Measurements from ENCODE around the gene ITGA5. TPM values are rescaled to one million over a fixed set of nuclear protein-coding genes. Genes with fewer than 3 reads are reported as not detected.

The ITGA5 gene
- total RNA-seq, 1 experiment from 2014 or later: 75.8 TPM

- no peaks in the 10 kb centered on the region for H3K4me1 ChIP-seq (ENCODE audit: control insufficient read depth, insufficient read depth, low read length)
- POLR2A ChIA-PET: no interaction called here
- H3K27me3 ChIP-seq (ENCODE audit: control insufficient read depth, insufficient read depth, low read length): peaks cover 2% of the 10 kb centered on the region; the same call in 1 of the 2 replicates
- H3K9me3 ChIP-seq (ENCODE audit: control insufficient read depth, insufficient read depth, low read depth, low read length): no peaks in the 10 kb centered on the region
- intact Hi-C loops (cut with micrococcal nuclease; ENCODE audit: unreplicated experiment): no loop called here
- DNase-seq (ENCODE audit: low read depth, low spot score): no peak
- no TSS peak for BruUV-seq (replicated peaks)
- CTCF ChIA-PET: no interaction called here
- in situ Hi-C loops (cut with HindIII; ENCODE audit: low pct_unique_long_range_greater_than_20kb, low sequenced_read_pairs): no loop called here
- no peaks in the 10 kb centered on the region for H3K36me3 ChIP-seq (ENCODE audit: control insufficient read depth, insufficient read depth, low read length)
- ATAC-seq: no peak
- no peak overlapping the region for H3K4me3 ChIP-seq (ENCODE audit: low read depth in 2 of 2, low read length in 2 of 2)
- H3K27ac ChIP-seq (ENCODE audit: low read length): no peak overlapping the region
- TF ChIP-seq, protein P1, sequence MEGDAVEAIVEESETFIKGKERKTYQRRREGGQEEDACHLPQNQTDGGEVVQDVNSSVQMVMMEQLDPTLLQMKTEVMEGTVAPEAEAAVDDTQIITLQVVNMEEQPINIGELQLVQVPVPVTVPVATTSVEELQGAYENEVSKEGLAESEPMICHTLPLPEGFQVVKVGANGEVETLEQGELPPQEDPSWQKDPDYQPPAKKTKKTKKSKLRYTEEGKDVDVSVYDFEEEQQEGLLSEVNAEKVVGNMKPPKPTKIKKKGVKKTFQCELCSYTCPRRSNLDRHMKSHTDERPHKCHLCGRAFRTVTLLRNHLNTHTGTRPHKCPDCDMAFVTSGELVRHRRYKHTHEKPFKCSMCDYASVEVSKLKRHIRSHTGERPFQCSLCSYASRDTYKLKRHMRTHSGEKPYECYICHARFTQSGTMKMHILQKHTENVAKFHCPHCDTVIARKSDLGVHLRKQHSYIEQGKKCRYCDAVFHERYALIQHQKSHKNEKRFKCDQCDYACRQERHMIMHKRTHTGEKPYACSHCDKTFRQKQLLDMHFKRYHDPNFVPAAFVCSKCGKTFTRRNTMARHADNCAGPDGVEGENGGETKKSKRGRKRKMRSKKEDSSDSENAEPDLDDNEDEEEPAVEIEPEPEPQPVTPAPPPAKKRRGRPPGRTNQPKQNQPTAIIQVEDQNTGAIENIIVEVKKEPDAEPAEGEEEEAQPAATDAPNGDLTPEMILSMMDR (IDR thresholded peaks at IDR 0.05): no peak
- TF ChIP-seq SIN3A (IDR thresholded peaks at IDR 0.05; ENCODE audit: borderline replicate concordance, insufficient read depth, low read depth, low read length) (no peak), REST (IDR thresholded peaks at IDR 0.05; ENCODE audit: insufficient read depth in 1 of 2, low read depth in 2 of 2, low read length in 1 of 2) (no peak), TCF7L2 (IDR thresholded peaks at IDR 0.05; ENCODE audit: low read depth, low read length) (no peak), POLR2AphosphoS5 (IDR thresholded peaks at IDR 0.05; ENCODE audit: low read depth, low read length) (no peak)
Measured at GRCh38 chr12:54448344-54448743, 29.3 kb upstream of the ITGA5 start.

- POLR2A ChIA-PET: no interaction called here
- in situ Hi-C loops (cut with HindIII; ENCODE audit: low pct_unique_long_range_greater_than_20kb, low sequenced_read_pairs): no loop called here
- no TSS peak for BruUV-seq (replicated peaks)
- TF ChIP-seq SIN3A (IDR thresholded peaks at IDR 0.05; ENCODE audit: borderline replicate concordance, insufficient read depth, low read depth, low read length): no peak
- TF ChIP-seq, protein P1 (IDR thresholded peaks at IDR 0.05): no peak
- no peaks in the 10 kb centered on the region for H3K4me1 ChIP-seq (ENCODE audit: control insufficient read depth, insufficient read depth, low read length)
- no peak overlapping the region for H3K27ac ChIP-seq (ENCODE audit: low read length)
- intact Hi-C loops (cut with micrococcal nuclease; ENCODE audit: unreplicated experiment): no loop called here
- H3K4me3 ChIP-seq (ENCODE audit: low read depth in 2 of 2, low read length in 2 of 2): no peak overlapping the region
- no peaks in the 10 kb centered on the region for H3K9me3 ChIP-seq (ENCODE audit: control insufficient read depth, insufficient read depth, low read depth, low read length)
- CTCF ChIA-PET: no interaction called here
- peaks cover 2% of the 10 kb centered on the region; the same call in 1 of the 2 replicates for H3K27me3 ChIP-seq (ENCODE audit: control insufficient read depth, insufficient read depth, low read length)
- H3K36me3 ChIP-seq (ENCODE audit: control insufficient read depth, insufficient read depth, low read length): no peaks in the 10 kb centered on the region
- DNase-seq (ENCODE audit: low read depth, low spot score) (no peak), ATAC-seq (no peak)
Measured at GRCh38 chr12:54447917-54448316, 28.9 kb upstream of the ITGA5 start.

All from Panc1 (cell line).